Stomach (tissue), 9 donors: ENCODE measurements around the gene FOXP3. TPM values are rescaled to one million over a fixed set of nuclear protein-coding genes. Genes with fewer than 3 reads are reported as not detected.

Experiments
- DNase-seq, 2 donors: peaks; one replicate each; pipeline versions ENCODE4 v3.0.0 to v3.0.0-alpha.2; 2013 to 2019
- H3K27ac ChIP-seq, 5 donors: fragments of 200-600 bp in 4 of 5; sonication (generic) in 4 of 5; one replicate each; pipeline ENCODE4 v1.5.1; 2013 to 2019; ENCODE audit warnings: mild to moderate bottlenecking in 1 of 5, moderate library complexity in 1 of 5
- H3K27me3 ChIP-seq, 3 donors: fragments of 200-600 bp; sonication (generic); one replicate each; pipeline ENCODE4 v1.5.1; 2017 to 2019; ENCODE audit warnings: mixed run types in 1 of 3
- H3K36me3 ChIP-seq, 4 donors: fragments of 200-600 bp; sonication (generic); 1 replicate in 3 of 4; 2 replicates in 1 of 4; pipeline ENCODE4 v1.5.1; 2016 to 2019
- H3K4me1 ChIP-seq, 4 donors: fragments of 200-600 bp; sonication (generic); one replicate each; pipeline ENCODE4 v1.5.1; 2016 to 2019
- H3K4me3 ChIP-seq, 4 donors: fragments of 200-600 bp; sonication (generic) in 3 of 4; one replicate each; pipeline ENCODE4 v1.5.1; 2016 to 2019; ENCODE audit warnings: mild to moderate bottlenecking in 1 of 4
- H3K9me3 ChIP-seq, 4 donors: fragments of 200-600 bp; sonication (generic); one replicate each; pipeline ENCODE4 v1.5.1; 2016 to 2019
- EP300 ChIP-seq: sonication (generic); formaldehyde crosslinking; IDR thresholded peaks from one replicate; pipeline ENCODE4 v1.6.1; 2017; ENCODE audit warnings: antibody characterized with exemption
- POLR2A ChIP-seq, 4 donors: fragments of 450-650 bp; IDR thresholded peaks; one replicate each; pipeline ENCODE4 v1.6.1; 2016; ENCODE audit warnings: antibody characterized with exemption in 4 of 4, control low read depth in 2 of 4, mild to moderate bottlenecking in 1 of 4, moderate library complexity in 1 of 4
- POLR2AphosphoS5 ChIP-seq, 3 donors: sonication (generic); formaldehyde crosslinking; IDR thresholded peaks; one replicate each; pipeline ENCODE4 v1.6.1; 2016; ENCODE audit warnings: antibody characterized with exemption in 3 of 3
- WGBS, 5 donors: extraction: QIAGEN DNeasy Blood & Tissue Kit in 3 of 5; methylation state at CpG; one replicate each; pipeline versions ENCODE4 v1.1.5 to v1.1.7; 2013 to 2018; 5-methylcytosine and 5-hydroxymethylcytosine counted together
- intact Hi-C: fragments of 100-400 bp; cut with DNase I; formaldehyde crosslinking; loops from one replicate; pipeline ENCODE4 v1.15.1; 2023; ENCODE audit warnings: low total_unique reads
- polyA plus RNA-seq, 3 donors: library from polyadenylated mRNA; stranded (reverse); fragments of 200-250 nt; gene quantifications; one replicate each; pipeline ENCODE4 v1.2.3, GENCODE V29; 2013
- total RNA-seq, 5 donors: library from RNA; depleted of rRNA; stranded (reverse); fragments of >200 nt; gene quantifications; one replicate each; pipeline versions ENCODE4 v1.1.0 to v1.2.3, GENCODE V29; 2014 to 2016
- TF ChIP-seq, protein P1 (sequence below), 7 experiments: fragments of 450-650 bp in 4 of 7; fragments of 200-600 bp in 3 of 7; sonication (generic) in 3 of 7; IDR thresholded peaks; one replicate each; pipeline ENCODE4 v1.5.1; 2016 to 2019; ENCODE audit warnings: antibody characterized with exemption in 7 of 7, control low read depth in 2 of 7, mild to moderate bottlenecking in 1 of 7
- donor health status: healthy with polysubstance abuse.
- donor health status: Bipolar disorder and iron deficiency.
- donor health status: healthy.

FOXP3 gene
- total and polyA plus RNA-seq, 8 donors, result 0.12 to 0.88 TPM; not detected in 6

DNA sequence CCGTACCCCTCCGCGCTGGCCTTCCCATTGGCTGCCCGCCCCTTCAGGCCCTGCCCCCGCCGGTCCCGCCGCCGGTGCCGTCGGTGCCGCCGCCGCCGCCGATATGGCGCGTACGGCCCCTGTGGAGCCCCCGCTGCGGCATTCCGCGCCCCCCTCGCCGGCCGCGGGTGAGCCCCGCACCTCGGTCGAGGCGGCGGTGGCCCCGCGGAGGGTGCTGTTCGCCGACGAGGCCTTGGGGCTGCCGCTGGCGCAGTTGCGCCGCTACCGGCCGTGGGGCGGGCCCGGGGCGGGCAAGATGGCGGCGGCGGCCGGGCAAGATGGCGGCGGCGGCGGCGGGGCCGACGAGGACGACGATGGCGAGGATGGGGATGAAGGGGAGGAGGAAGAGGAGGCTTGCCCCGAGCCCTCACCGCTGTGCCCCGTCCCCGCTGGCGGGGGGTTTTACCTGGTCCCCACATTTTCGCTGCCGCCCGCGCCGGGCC lies 5.3 kb upstream of the FOXP3 start, which contains the start of gene PPP1R3F:
TSS of gene PPP1R3F (plus strand) at position 27 of the 482 bp plus-strand sequence. CDS start at position 104, 77 bp downstream.
- Histone ChIP-seq H3K4me1 (peaks cover 5 to 39% (median 32%) of the 10 kb centered on the region in 4 donors), H3K27me3 (no peaks in the 10 kb centered on the region), H3K27ac (peak within 1 kb of the TSS; percentile 90 to 98 (median 92)), H3K4me3 (peak within 1 kb of the TSS; percentile 64 to 71 (median 66)), H3K9me3 (no peaks in the 10 kb centered on the region), H3K36me3 (no peaks in the 10 kb centered on the region)
- 0 to 73% (median 18%) methylated on average over 38 to 62 of the region's 70 CpGs; no CpG with 5 or more reads in 1 of the 5 donors for WGBS, 5 donors
- intact Hi-C loops, result no loop called here
- no peak for DNase-seq
- TF ChIP-seq, protein P1, sequence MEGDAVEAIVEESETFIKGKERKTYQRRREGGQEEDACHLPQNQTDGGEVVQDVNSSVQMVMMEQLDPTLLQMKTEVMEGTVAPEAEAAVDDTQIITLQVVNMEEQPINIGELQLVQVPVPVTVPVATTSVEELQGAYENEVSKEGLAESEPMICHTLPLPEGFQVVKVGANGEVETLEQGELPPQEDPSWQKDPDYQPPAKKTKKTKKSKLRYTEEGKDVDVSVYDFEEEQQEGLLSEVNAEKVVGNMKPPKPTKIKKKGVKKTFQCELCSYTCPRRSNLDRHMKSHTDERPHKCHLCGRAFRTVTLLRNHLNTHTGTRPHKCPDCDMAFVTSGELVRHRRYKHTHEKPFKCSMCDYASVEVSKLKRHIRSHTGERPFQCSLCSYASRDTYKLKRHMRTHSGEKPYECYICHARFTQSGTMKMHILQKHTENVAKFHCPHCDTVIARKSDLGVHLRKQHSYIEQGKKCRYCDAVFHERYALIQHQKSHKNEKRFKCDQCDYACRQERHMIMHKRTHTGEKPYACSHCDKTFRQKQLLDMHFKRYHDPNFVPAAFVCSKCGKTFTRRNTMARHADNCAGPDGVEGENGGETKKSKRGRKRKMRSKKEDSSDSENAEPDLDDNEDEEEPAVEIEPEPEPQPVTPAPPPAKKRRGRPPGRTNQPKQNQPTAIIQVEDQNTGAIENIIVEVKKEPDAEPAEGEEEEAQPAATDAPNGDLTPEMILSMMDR (IDR thresholded peaks at IDR 0.05), result no peak
- TF ChIP-seq POLR2AphosphoS5 (IDR thresholded peaks at IDR 0.05), result peak; percentile 27 to 86 (median 72)
- TF ChIP-seq POLR2A (IDR thresholded peaks at IDR 0.05), result no peak

DNA sequence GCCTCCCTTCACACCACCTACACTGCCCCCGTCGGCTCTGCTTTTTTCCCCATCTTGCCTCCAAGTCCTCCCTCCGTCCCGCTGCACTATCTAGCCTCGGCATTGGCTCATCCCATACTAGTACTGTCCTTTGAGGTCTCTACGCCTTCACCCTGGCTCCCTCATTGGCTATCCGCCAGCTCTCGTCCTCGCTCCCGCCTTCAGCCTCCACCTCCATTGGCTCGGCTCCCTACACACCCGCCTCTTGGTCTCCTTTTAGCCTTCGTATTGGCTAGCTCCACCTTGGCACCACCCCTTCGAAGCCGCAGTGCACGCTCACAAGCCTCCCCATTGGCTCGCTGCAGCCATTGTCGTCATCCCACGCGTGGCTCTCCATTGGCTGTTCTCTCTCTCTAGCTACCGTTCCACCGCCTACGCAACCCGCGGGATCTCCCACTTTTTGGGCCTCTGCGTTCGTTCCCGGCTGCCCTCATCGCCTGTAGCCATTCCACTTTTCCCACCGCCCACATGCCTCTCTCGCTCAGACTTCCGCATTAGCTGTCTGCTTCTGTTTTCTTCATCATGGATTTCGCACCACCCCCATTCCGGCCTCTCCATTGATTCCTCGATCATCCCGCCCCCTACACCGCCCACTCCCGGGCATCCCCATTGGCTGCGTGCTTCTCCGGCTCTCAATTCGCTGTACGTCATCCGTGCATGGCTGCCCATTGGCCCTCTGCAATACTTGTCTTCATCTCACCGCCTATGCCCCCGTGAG lies 4.7 kb upstream of the FOXP3 start:
- H3K27ac ChIP-seq, result peak overlapping the region; percentile 90 to 98 (median 92)
- DNase-seq, result peak; percentile 96 to 98
- no peaks in the 10 kb centered on the region for H3K27me3 ChIP-seq
- no peaks in the 10 kb centered on the region for H3K9me3 ChIP-seq
- TF ChIP-seq POLR2A (IDR thresholded peaks at IDR 0.05), result peak in 1 of 4 donors; percentile 81
- TF ChIP-seq, protein P1 (IDR thresholded peaks at IDR 0.05), result no peak
- no peak for TF ChIP-seq EP300
- peak; percentile 56 to 80 (median 76) for TF ChIP-seq POLR2AphosphoS5 (IDR thresholded peaks at IDR 0.05)
- H3K36me3 ChIP-seq, result no peaks in the 10 kb centered on the region
- peak overlapping the region; percentile 64 to 71 (median 66) for H3K4me3 ChIP-seq
- intact Hi-C loops, result no loop called here
- 0 to 55% (median 3%) methylated on average over 36 to 45 of the region's 45 CpGs for WGBS, 5 donors
- peaks cover 5 to 39% (median 32%) of the 10 kb centered on the region in 4 donors for H3K4me1 ChIP-seq

DNA sequence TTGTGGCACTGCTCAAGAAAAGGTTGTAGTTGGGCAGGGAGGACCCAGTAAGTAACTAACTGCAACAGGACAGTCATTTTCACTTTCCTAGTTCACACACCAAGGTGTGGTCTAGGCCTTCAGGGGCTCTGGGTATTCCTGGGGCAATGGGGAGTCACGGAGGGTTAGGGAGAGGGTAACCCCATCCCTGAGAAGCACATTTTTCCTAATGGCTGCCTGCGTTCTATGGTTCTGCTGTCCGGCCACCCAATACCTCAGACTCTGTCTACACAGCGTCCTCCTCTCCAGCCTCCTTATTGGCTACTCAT lies 4.1 kb upstream of the FOXP3 start:
- intact Hi-C loops, result no loop called here

More for the DNA sequence above, 4.1 kb upstream of the FOXP3 start:
- no peaks in the 10 kb centered on the region for H3K9me3 ChIP-seq
- H3K4me3 ChIP-seq, result peak overlapping the region; percentile 64 to 71 (median 66)
- H3K4me1 ChIP-seq, result peaks cover 5 to 35% (median 30%) of the 10 kb centered on the region in 4 donors
- TF ChIP-seq, protein P1 (IDR thresholded peaks at IDR 0.05), result no peak
- TF ChIP-seq POLR2AphosphoS5 (IDR thresholded peaks at IDR 0.05) (no peak), POLR2A (IDR thresholded peaks at IDR 0.05) (no peak), EP300 (no peak)
- no peaks in the 10 kb centered on the region for H3K27me3 ChIP-seq
- WGBS, 5 donors, result 0 to 42% (median 15%) methylated on average over 4 of the region's 4 CpGs
- H3K36me3 ChIP-seq, result no peaks in the 10 kb centered on the region
- H3K27ac ChIP-seq, result peak overlapping the region; percentile 58 to 98 (median 92)
- no peak for DNase-seq
